GM13976 (cell line): ENCODE data around the gene SRP14.
"Not testable (repeated sequence)": the region's sequence is repeated elsewhere in the genome, so short reads cannot be mapped to it uniquely, and the experiment has no call there.

ENCODE experiments used
- DNase-seq: peaks from one replicate; pipeline ENCODE4 v3.0.0; 2012; ENCODE audit warnings: low spot score
- in situ Hi-C: fragments of 300-500 bp; cut with MboI; formaldehyde crosslinking; loops from one replicate; pipeline ENCODE4 v1.12.0; 2022; ENCODE audit warnings: low sequenced_read_pairs, mixed read lengths, inconsistent platforms; ENCODE audit not compliant: unreplicated experiment
- TF ChIP-seq, protein P1 (sequence below): IDR thresholded peaks from 2 replicates; pipeline ENCODE4 v1.5.1; 2012; ENCODE audit warnings: borderline replicate concordance, mild to moderate bottlenecking; ENCODE audit not compliant: insufficient read depth; ENCODE audit errors: extremely low read depth, missing control alignments, control extremely low read depth

SRP14 gene

DNA sequence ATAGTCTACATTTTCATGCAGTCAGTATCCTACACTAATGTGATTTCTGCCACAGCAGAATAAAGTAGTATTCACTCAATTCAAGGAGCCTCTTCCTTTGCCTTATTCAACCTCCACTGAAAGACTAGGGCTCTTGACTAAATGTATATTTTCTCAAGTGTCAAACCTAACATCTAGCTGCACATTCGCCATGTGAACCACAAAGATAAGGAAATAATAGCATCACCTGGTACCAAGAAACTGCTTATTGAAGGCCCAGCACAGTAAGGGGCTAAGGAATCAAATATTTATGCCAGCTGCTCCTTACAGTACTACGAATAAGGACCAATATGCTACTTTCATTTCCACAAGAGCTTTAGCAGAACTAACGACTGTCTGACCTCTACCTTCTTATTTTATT is 1.3 kb downstream of the SRP14 start:
- TF ChIP-seq, protein P1, sequence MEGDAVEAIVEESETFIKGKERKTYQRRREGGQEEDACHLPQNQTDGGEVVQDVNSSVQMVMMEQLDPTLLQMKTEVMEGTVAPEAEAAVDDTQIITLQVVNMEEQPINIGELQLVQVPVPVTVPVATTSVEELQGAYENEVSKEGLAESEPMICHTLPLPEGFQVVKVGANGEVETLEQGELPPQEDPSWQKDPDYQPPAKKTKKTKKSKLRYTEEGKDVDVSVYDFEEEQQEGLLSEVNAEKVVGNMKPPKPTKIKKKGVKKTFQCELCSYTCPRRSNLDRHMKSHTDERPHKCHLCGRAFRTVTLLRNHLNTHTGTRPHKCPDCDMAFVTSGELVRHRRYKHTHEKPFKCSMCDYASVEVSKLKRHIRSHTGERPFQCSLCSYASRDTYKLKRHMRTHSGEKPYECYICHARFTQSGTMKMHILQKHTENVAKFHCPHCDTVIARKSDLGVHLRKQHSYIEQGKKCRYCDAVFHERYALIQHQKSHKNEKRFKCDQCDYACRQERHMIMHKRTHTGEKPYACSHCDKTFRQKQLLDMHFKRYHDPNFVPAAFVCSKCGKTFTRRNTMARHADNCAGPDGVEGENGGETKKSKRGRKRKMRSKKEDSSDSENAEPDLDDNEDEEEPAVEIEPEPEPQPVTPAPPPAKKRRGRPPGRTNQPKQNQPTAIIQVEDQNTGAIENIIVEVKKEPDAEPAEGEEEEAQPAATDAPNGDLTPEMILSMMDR, result no peak
- in situ Hi-C loops, result loop anchor here (25.0 kb wide), 1 partner anchor 175 kb away; no protein-coding TSS in a partner anchor
- no peak for DNase-seq

DNA sequence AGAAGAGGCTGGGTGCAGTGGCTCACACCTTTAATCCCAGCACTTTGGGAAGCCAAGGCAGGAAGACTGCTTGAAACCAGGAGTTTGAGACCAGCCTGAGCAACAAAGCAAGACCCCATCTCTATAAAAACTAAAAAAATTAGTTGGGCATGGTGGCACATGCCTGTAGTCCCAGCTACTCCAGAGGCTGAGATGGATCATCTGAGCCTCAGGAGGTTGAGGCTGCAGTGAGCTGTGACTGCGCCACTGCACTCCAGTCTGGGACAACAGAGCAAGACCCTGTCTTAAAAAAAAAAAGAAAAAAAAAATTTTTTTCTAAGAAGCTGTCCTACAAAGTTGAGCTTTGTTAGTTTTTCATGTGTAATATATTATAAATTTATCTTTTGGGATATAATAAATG is 3.8 kb downstream of the SRP14 start:
- not testable (repeated sequence) for DNase-seq
- in situ Hi-C loops, result loop anchor here (25.0 kb wide), 1 partner anchor 177 kb away; no protein-coding TSS in a partner anchor

DNA sequence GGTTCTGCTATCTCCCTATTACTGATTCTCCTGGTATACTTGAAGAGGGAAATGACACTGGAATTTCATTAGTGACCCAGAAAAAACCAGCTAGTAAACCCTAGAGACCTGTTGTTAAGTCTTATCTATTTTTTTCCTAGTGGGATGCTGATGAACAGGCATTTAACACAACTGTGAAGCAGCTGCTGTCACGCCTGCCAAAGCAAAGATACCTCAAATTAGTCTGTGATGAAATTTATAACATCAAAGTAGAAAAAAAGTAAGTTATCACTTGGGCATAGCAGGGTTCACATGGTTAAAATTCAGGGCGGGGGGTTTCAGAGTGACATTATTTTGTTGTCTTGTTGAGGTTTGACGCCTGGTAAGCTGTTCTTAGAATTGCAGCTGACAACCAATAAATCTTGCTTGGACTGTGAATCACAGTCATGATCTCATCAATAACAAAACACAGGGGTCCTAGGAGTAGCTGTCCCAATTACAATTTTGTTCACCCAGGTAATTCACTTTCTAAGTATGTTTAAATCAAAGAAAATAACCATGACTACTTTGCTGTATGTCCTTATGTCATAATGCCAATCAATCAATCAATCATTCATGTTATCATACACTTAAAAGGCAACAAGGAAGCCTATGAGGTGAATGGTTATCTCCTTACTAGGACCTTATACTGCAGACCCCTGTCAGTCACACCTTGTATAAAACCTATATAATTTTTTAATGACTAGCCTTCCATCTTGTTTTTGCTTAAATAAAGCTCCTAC is 4.6 kb downstream of the SRP14 start:
- in situ Hi-C loops, result loop anchor here (25.0 kb wide), 1 partner anchor 178 kb away; no protein-coding TSS in a partner anchor
- TF ChIP-seq, protein P1, result no peak

DNA sequence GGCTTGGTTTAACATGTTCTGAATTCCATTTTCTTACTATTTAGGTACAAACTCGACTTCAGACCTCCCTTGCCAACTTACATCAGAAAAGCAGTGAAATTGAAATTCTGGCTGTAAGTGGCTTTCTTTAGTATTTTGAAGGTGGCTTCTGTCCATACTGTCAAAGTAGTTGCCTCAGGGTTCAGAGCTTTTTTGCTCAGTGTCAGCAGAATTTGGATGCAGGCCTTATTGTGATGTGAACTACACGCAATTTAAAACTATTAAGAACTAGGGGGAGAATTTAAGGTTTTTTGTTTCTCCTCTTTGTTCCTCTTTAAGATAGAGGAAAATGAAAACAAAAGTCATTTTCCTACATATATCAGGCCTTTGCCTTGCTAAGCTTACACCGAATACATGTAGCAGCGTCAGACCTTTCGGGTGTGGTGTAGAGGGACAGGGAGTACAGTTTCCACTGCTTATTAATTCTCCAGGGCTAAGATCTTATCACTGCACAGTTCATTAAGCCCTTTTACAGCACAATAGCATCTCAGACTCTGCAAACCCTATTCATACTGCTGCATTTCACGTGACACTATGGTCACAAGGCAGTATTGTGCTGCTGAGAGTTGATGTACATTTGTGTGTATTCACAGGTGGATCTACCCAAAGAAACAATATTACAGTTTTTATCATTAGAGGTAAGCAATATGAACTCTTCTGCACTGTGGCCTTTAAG is 6.7 kb downstream of the SRP14 start:
- TF ChIP-seq, protein P1, result no peak
- in situ Hi-C loops, result loop anchor here (25.0 kb wide), 1 partner anchor 180 kb away; no protein-coding TSS in a partner anchor
- DNase-seq, result no peak

More for the DNA sequence above, 4.6 kb downstream of the SRP14 start:
- no peak for DNase-seq

DNA sequence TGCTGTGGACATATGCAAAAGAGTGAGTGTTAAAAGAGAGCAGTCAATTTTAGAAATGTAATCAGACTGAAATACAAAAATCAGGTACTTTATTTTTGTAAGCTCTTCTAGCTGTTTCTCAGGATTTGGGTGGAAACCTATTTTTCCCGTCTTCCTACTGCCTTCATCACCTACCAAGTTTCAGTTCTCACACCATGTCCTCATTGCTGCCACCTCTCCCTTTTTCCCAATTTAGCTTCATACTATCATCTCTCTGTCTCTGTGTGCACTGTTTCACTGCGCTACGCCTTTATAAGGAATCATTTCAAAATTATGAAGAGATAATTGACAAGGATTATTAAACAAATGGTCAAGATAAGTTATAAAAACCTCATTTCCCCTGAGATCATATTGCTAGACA is 7.7 kb downstream of the SRP14 start:
- TF ChIP-seq, protein P1, result no peak
- no peak for DNase-seq
- in situ Hi-C loops, result loop anchor here (25.0 kb wide), 1 partner anchor 181 kb away; no protein-coding TSS in a partner anchor

DNA sequence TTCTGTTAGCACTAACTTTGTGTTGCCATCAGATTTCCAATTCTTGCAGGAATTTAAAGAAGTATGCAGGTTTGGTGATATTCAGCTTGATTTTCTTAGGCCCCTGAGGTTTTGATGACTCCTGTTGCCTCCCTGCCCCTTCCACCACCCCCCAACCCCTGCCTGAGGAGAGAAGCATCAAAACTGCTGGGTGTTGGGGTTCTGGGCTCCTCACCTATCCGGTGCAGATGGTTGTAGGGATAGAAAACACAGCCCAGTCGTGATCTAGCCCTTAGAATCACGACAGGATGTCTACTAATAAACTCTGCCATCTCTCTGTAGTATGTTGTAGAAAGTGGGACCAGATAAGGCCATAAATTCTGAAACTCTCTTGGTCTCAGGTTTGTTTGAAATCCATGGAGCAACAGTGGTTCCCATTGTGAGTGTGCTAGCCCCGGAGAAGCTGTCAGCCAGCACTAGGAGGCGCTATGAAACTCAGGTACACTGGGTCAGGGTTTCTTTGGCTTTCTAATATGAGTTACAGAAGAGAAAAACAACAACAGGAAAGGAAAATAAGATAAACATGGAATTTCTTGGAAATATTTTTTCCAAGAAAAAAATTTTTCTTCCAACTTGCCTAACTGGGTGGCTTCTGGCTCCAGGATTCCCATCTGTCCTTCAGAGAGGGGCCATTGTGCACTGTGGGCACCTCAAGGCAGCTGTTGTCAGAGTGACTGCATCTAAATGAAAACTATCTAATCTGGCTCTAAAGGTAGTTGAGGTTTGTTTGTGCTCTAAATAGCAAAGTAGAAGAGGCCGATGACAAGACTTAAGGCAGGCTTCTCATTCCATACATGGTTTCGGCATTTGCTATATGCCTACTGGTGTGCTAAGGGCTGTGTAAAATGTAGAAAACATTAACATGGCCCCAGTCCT is 8.7 kb downstream of the SRP14 start:
- in situ Hi-C loops, result loop anchor here (25.0 kb wide), 1 partner anchor 182 kb away; no protein-coding TSS in a partner anchor
- TF ChIP-seq, protein P1, result peak; percentile 41
- no peak for DNase-seq
